Activated naive CD4-positive, alpha-beta T cell treated with anti-CD3 and anti-CD28 coated beads, Interleukin-2, amount 50 U/mL, for 16 hours (primary cell): ENCODE data around the gene MCFD2.
"Not testable (repeated sequence)": the region's sequence is repeated elsewhere in the genome, so short reads cannot be mapped to it uniquely, and the experiment has no call there.

Experiments used
- DNase-seq: peaks from one replicate; pipeline ENCODE4 v3.0.0-alpha.2; 2020

MCFD2 gene

DNA sequence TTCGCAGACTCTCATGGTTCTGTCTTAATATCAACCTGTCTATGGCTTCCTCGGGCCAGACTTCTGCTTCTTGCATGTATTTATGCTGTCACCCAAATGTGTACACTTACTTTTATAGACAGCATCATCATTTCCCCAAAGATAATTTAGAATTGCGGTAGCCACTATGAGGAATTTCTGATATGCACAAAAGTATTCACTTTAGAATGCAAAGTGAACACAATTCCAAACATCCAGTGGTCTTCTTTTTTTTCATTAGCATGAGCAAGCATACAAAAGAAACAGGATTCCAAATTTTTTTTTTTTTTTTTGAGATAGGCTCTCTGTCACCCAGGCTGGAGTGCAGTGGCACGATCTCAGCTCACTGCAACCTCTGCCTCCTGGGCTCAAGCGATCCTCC, 21.0 kb upstream of the MCFD2 start:
- DNase-seq, result no peak

DNA sequence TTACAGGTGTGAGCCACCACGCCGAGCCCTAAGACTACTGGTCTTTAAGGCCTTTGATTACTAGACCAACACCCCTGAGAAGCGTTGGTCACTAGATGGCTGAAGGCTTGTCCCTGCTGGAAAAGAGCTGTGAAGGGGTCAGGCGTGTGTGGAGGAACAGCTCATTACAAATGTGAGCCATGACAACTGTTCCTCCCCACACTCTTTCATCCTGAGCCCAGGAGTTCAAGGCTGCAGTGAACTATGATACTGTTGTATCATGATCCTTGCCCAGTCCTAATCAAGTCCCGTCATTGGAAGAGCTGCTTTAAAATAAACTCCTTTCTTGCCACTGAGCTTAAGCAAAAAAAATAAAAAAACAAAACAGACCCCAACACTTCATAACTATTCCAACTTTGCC, 19.5 kb upstream of the MCFD2 start:
- DNase-seq, result no peak

DNA sequence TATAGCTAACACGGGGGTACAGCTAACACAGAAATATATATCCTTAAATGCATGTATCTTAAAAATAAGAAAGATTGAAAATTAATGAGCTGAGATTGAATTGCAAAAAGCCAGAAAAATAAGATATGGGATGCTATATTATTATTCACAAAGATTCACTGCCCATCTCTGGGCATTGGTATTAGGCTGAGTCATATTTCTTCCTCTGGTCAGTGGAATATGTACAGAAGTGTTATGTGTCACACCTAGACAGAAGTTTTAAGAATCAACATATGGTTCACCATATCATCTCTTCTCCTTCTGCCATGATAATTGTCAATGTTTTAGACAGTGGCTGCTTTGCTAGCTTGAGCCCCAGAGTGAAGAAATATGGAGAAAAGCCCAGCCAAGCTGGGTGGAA, 14.0 kb upstream of the MCFD2 start:
- no peak for DNase-seq

DNA sequence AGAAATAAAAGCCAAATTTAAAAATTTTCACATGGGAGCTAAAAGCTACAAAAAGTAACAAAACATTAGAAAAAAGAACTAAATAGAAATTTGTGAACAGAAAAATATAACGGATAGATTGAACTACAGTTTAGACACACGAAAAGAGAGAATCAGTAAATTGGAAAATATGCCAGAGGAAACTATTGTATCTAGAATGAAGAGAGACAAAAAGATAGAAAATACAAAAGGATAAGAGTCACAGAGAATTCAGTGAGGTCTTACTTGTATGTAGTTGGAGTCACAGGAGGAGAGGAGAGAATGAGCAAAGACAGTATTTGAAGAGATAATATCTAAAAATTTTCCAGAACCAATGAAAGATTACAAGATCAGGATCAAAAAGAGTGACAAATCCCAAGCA, 11.3 kb upstream of the MCFD2 start:
- no peak for DNase-seq

DNA sequence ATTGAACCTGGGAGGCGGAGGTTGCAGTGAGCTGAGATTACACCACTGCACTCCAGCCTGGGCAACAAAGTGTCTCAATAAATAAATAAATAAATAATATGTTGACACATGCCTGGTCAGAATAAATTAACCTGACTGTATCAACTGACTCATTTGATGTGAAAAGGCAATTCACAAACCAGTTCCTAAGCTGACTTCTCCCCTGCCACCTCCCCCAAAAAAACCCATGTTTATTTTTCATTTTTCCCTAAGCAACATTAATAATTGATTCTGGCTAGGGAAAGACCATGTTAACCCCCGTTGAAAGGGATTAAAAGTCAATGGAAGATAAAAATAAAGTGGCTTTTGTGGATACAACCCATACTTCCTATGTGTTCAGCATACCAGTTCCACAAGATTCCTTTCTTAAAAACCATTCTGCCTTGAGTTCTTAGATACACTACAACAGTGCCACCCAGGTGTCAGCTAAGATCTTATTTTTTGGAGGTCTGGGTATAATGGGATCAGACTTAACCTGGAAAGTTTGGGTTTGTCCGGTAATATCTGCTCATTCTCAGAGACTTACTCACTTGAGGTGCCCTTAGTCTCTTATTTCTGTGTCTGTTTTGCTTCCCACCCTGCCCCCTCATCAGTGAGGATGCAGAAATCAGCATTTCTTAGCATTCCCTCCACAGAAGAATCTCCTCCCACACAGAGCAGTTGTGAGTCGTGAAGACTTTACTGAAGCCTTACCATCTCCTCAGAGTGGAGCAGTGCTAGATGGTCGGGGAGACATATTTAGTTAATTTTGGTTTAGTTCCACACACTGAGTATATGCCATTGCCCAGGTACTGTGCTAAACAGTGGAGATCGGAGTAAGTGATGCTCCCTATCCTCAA, 10.1 kb upstream of the MCFD2 start:
- no peak for DNase-seq

DNA sequence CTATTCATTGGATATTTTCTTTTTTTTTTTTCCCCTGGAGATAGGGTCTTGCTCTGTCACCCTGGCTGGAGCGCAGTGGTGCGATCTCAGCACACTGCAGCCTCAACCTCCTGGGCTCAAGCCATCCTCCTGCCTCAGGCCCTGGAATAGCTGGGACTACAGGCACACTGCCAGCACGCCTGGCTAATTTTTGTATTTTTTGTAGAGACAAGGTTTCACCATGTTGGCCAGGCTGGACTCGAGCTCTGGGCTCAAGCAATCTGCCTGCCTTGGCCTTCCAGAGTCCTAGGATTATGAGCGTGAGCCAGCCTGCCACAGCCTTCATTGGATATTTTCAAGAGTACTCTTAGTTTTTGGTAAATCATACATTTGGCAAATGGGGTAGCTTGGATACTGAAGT, 9.0 kb upstream of the MCFD2 start:
- no peak for DNase-seq

DNA sequence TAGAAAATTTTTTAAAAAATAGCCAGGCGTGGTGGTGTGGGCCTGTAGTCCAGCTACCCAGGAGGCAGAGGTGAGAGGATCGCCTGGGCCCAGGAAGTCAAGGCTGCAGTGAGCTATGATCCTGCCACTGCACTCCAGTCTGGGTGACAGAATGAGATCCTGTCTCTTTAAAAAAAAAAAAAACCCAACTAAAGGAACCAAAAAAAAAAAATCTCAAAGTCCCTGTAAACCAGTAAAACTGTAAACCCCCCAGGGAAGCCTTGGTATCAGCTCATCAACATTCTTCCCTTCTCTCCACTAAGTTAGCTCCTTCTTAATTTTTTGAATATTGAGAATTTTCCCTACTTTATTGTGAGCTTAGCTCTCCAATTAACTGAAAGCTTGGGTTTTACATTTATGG, 8.4 kb upstream of the MCFD2 start:
- DNase-seq, result no peak

DNA sequence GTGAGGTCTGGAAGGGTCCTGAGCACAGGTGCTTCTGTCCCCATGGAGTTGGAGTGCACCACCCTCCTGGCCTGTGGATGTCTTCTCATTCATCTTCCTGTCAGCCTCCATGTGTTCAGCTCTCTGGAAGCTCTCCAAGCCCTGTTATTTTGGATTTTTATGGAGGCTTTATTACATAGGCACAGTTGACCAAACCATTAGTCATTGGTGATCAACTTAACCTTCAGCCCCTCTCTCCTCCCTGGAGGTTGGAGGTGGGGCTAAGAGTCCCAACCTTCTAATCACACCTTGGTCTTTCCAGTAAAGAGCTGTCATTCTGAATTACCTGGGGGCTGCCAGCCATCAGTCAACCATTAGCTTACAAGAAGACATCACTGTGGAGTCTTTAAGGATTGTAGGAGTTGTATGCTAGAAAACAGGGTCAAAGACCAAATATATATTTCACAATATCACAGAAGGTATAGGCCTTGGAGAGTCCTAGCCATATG, 7.5 kb upstream of the MCFD2 start:
- DNase-seq, result no peak

DNA sequence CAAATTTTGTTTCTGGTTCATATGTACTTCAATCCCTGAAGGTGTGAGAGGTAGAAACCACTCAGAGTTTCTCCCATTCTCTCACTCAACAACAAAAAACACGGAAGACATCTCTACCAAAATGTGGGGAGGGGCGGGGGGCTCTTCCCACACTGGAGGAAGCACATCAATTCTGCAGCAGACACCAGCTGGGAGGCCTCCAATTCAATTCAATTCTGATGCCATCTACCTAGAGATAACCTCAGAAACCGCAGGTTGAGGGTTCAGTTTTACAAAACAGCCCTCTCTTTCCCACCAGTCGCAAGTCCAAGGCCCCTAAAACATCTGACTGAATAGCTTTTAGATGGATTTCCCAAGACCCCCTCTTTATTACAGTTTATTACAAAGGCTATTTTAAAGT, 7.0 kb upstream of the MCFD2 start:
- DNase-seq, result no peak

DNA sequence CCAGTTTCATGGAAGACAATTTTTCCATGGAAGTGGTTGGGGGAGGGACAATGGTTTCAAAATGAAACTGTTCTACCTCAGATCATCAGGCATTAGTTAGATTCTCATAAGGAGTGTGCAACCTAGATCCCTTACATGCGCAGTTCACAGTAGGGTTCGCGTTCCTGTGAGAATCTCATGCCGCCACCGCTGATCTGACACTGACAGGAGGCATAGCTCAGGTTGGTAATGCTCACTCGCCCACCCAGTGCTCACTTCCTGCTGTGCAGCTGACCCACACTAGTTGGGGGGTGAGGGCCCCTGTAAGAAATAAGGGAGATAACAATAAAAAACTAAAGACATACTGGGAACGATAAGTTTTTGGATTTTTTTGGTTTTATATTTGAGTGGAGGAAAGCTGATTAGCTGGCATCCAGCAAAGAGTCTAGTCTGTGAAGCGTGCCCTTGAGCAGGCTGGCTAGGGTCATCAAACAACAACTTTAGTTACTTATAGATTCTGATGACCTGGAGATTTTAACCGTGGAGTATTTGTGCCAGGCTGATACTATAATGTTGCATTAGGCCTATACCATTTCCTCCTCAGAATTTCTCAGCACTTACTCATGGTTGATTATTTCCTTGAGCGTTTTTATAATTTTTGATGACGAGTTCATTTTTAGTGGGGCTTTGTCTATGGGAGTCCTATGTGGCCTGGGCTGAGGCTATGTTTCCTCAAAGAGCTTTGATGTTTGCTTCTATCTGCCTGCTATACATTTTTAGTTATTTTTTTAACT, 6.3 kb upstream of the MCFD2 start:
- DNase-seq, result no peak

DNA sequence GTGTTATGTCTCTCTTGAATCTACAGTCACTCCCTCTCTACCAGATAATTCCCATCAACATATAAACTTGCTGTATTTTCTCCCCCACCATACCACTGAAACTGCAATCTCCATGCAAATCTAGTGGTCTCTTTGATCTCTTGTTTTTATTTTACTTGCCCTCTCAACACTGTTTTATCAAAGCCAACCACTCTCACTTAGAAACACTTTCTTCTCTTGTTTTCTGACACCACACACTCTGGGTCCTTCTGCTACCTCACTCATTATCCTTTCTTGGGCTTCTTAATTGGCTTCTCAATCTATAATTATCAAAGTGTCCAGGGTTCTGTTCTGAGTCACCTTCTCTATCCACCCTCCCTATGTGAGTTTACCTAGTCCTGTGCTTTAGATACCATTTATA, 2.0 kb upstream of the MCFD2 start:
- no peak for DNase-seq

DNA sequence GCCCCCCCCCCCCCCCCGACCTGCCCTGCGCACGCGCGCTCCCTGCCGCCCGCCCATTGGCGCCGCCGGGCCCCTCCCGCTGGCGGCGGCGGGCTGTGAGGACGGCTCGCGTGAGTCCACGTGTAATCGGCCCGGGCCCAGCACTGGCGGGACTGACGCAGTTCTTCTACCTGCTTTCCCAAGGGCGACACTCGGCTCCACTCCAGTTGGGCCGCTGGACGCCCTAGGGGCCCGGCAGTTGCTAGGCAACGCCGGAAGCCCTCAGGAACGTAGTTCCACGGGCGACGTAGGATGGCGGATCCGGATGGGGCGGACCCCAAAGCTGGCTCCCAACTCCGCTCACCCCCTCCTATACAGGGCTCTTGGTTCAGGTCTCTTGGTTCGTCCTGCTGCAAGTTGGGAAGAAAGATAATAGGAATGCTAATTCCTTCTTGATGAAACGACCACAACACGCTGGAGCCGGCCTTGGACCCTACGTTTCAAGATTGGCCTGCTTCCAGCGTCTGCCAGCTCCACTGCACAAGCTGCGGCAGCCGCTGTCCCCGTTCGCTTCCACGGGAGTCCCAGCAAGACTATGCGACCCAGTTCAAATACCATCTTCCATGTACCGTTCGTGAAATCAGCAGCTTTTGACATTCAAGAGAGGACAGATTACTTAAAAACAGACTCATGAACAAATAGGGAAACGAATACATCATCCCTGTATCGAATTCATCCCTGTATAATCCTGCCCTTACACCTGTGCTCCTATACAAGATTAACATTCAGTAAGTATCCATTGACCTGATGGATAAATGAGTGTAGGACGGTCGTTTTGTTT, 415 bp upstream of the MCFD2 start:
- peak; percentile 84 for DNase-seq

DNA sequence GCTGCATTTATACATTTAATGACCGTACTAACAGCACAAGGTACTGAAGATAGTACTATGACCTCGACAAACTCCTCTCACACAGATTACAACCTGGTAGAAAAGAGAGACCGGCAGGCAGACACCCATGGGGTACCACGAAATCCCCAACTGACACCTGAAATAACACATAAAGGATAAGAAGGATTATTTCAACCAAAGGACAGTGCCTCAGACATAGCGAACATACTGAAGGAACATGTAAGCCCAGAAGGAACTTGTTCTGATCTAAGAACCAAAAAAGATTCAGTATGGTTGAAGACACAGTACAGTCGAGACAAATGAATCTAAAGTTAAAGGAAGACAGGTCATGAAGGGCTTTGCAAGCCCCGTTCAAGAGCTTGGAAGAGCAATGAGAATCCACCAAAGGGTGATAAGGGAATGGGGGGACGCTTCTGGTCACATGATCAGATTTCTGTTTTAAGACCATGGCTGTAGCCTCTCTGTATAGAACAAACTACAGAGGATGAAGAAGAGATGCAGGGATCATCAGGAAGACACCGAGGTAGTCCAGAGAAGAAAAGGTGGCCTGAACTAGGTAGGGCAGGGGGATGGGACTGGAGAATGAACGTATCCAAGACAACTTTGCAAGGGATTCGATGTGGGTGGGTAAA, 902 bp downstream of the MCFD2 start:
- DNase-seq, result no peak

DNA sequence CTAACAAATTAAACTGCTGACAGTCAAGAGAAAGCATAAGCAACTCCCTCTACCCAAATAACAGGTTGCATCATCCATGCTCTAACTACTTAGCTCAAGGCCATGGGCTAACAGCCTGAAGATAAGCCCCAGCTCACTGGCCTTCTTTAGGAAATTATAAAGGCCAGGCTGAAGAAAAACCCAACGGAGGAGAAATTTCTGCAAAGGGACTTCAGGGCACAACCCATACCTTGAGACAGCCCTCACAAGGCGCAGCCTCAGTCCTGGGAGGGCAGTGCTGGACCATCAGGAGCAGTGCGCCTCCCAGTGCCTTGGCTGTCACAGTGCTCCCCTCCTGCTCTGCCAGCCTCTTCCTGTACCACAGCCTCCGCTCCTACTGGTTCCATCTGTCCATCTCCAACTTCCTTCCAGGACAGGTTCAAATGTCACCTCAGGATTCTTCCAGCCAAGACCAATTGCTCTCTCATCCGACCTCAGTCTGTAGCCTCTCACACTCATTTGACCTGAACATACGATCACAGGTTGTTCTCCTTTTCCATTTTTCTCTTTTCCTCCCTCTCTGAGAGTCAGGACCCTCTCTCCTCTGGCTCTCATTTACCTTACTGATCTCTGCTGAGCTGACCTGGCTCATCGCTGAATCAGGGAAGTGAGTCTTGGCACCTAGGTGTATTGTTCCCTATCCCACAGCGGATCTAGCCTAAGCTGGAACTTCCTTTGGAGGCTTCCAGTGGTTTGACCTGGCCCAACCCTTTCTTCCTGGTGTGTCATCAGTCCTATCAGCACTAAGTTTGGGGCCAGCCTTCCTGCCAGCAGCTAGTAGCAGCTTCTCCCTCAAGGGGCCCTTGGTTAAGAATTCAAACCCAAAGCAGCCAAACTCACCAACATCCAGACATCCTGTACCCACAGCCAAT, 1.9 kb downstream of the MCFD2 start:
- DNase-seq, result no peak

DNA sequence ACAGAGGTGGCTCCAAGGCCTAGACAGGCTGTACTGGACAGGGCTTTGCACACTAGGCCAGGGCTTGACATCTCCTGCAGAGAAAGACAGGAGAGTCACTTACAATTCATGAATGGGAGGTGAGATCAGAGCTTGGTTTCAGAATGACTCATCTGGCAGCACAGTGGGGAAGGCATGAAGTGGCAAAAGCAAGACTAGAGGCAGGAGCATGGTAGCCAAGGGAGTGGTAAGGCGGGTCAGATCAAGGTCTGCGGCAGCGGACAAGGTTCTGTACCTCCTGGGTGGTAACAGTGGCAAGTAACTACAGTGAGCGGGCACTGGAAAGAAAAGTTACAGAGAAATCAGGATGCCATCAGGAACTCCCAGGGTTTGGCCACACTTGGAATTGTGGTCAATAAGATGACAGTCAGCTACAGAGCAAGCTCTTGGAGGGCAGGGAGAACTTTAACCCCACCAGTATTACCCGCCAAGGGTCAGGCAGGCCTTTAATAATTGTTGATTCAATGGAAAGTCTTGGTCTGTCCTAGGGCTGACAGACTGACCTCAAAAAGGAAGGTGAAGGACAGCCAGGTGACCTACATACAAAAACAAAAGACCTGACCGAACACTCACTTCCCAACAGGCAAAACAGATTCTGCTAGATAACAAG, 5.7 kb downstream of the MCFD2 start:
- DNase-seq, result peak; percentile 22

DNA sequence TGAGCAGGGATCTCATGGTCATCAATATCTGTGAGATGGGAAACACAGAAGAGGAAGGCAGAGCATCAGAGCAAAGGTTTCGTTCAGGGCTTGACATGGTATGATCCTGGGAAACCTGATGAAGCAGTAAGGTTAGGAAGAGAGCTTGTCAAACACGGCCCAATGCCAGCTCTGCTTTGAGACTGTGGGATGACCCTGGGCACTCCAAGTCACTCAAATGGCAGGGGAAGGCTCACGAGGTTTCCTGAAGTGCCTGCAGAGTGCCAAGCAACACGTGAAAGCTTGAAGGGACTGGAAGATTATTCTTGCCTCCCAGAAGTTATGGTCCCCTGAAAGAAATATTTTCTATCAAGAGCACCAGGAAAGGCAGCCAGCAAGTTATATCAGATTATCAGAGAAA, 6.5 kb downstream of the MCFD2 start:
- DNase-seq, result no peak

DNA sequence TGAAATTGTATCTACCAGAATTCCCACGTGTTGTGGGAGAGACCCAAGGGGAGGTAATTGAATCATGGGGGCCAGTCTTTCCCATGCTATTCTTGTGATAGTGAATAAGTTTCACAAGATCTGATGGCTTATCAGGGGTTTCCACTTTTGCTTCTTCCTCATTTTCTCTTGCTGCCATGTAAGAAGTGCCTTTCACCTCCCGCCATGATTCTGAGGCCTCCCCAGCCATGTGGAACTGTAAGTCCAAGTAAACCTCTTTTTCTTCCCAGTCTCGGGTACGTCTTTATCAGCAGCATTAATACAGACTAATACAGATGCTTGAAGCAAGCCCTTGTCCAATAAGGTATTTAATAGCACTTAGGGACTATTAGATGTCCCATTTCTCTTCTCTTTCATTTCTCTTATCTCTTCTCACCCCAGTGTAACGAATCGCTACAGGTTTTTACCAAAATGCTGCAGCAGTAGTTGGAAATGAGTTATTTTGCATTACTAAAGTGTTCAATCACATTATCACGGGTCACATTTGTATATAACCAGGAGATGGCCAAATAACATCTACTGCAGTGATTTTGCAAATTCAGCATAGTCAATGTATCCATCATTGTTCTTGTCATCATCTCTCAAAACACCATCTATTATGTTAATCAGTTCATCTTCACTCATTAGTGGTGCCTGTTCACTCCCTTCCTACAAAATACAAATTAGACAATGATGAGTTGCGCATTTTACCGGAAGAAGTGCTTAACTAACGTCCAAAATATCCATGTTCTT, 10.5 kb downstream of the MCFD2 start:
- DNase-seq, result not testable (repeated sequence)

DNA sequence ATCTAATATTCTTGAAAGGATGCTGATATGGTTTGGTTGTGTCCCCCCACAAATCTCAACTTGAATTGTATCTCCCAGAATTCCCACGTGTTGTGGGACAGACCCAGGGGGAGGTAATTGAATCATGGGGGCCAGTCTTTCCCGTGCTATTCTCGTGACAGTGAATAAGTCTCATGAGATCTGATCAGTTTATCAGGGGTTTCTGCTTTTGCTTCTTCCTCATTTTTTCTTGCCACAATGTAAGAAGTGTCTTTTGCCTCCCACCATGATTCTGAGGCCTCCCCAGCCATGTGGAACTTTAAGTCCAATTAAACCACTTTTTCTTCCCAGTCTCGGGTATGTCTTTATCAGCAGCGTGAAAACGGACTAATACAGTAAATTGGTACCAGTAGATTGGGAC, 12.6 kb downstream of the MCFD2 start:
- not testable (repeated sequence) for DNase-seq

DNA sequence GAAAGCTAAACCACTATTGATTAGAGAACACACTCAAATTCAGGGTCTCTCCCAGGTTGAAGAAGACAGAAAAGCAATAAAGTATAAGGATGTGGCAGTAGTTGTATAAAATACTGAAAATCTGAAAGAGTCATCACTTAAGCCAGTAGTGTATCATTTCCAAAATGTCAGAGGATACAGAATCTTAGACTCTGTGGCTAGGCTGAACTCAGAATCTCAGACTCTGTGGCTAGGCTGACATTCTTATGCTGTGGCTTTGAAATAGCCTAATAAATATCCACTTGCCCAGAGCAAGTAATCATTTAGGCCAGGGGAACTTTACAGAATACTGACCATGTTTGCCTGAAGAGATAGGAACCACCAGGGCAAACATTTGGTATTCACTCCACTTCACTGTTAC, 13.1 kb downstream of the MCFD2 start:
- no peak for DNase-seq

DNA sequence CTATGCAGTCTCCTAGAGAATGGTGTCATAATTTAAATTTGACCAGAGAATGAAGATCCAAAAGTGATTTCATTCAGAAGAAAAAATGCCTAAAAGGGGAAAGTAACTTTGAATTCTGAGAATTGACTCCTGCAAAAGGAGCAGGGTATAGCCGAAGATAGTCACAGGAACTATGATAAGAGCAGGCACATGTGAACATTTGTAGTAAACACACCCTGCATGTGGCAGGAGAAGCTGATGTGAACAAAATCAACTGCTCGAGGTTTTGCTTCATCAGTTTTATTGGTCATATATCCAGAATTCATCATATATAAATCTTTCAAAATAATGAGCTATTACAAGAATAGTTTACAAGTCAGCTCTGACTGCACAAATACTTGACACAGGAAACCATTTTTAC, 14.0 kb downstream of the MCFD2 start:
- no peak for DNase-seq
